ENCODE data around the gene UQCR10.

GRCh38 chr22:29784451-29785361, 17.5 kb downstream of the UQCR10 start:
- TF ChIP-seq, protein P1, sequence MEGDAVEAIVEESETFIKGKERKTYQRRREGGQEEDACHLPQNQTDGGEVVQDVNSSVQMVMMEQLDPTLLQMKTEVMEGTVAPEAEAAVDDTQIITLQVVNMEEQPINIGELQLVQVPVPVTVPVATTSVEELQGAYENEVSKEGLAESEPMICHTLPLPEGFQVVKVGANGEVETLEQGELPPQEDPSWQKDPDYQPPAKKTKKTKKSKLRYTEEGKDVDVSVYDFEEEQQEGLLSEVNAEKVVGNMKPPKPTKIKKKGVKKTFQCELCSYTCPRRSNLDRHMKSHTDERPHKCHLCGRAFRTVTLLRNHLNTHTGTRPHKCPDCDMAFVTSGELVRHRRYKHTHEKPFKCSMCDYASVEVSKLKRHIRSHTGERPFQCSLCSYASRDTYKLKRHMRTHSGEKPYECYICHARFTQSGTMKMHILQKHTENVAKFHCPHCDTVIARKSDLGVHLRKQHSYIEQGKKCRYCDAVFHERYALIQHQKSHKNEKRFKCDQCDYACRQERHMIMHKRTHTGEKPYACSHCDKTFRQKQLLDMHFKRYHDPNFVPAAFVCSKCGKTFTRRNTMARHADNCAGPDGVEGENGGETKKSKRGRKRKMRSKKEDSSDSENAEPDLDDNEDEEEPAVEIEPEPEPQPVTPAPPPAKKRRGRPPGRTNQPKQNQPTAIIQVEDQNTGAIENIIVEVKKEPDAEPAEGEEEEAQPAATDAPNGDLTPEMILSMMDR (IDR thresholded peaks at IDR 0.05), result no peak
- no peak for TF ChIP-seq POLR2A (IDR thresholded peaks at IDR 0.05)
